Left lung (tissue), 10 donors: Measurements from ENCODE around the gene GON4L. TPM values are rescaled to one million over a fixed set of nuclear protein-coding genes. Genes with fewer than 3 reads are reported as not detected.
"Not testable (repeated sequence)": the region's sequence is repeated elsewhere in the genome, so short reads cannot be mapped to it uniquely, and the experiment has no call there.

Source experiments
- ATAC-seq: fragments of 200-7000 bp; cut with Tn5 transposase; one replicate; pipeline ENCODE4 v1.9.1; 2020; ENCODE audit warnings: moderate library complexity
- DNase-seq, 4 donors: peaks; one replicate each; pipeline ENCODE4 v3.0.0-alpha.2; 2013 to 2020
- H3K27ac ChIP-seq, 2 donors: fragments of 200-600 bp; sonication (generic) in 1 of 2; one replicate each; pipeline versions ENCODE4 v1.5.0 to v1.8.0; 2020 to 2021
- H3K27me3 ChIP-seq, 2 donors: fragments of 200-600 bp; sonication (generic) in 1 of 2; one replicate each; pipeline versions ENCODE4 v1.5.0 to v1.8.0; 2020 to 2021
- H3K36me3 ChIP-seq, 2 donors: fragments of 200-600 bp; sonication (generic) in 1 of 2; one replicate each; pipeline versions ENCODE4 v1.5.0 to v1.8.0; 2020 to 2021
- H3K4me1 ChIP-seq, 2 donors: fragments of 200-600 bp; one replicate each; pipeline ENCODE4 v1.8.0; 2021
- H3K4me3 ChIP-seq, 2 donors: fragments of 200-600 bp; sonication (generic) in 1 of 2; one replicate each; pipeline versions ENCODE4 v1.5.0 to v1.8.0; 2020 to 2021; ENCODE audit warnings: mild to moderate bottlenecking in 1 of 2
- H3K9me3 ChIP-seq, 2 donors: fragments of 200-600 bp; sonication (generic) in 1 of 2; one replicate each; pipeline versions ENCODE4 v1.5.0 to v1.8.0; 2020 to 2021
- CTCF ChIP-seq, 2 donors: fragments of 200-600 bp; sonication (generic) in 1 of 2; IDR thresholded peaks; one replicate each; pipeline versions ENCODE4 v1.5.0 to v1.8.0; 2021; ENCODE audit warnings: antibody characterized with exemption in 2 of 2
- intact Hi-C, 2 donors: fragments of 100-400 bp; cut with DNase I; formaldehyde crosslinking; loops; one replicate each; pipeline versions ENCODE4 v1.11.2 to v1.14.2; 2022
- polyA plus RNA-seq, 6 donors: library from polyadenylated mRNA; unstranded; fragments of 120-200 nt; gene quantifications; one replicate each; pipeline ENCODE4 v1.2.1, GENCODE V29; 2013; ENCODE audit not compliant: insufficient read length in 6 of 6
- total RNA-seq, 2 donors: library from RNA; stranded (reverse); fragmentation: NEBNext Ultra II Directional; extraction: Animal tissue kit (Norgen Biotek cat#: 25700); gene quantifications; one replicate each; pipeline ENCODE4 v1.2.1, GENCODE V29; 2021
- donor health status: DM: no; HTN: yes; CAD: no.
- donor health status: DM: no; HTN: no; CAD: no.

GON4L gene
- total and polyA plus RNA-seq, 8 donors, result 41.8 to 74.4 (median 62.8) TPM

GRCh38 chr1:155809088-155809487 is 47.9 kb downstream of the GON4L start:
- no peaks in the 10 kb centered on the region for H3K4me1 ChIP-seq
- intact Hi-C loops, result no loop called here
- ATAC-seq (no peak), DNase-seq (no peak)
- H3K9me3 ChIP-seq, result no peaks in the 10 kb centered on the region
- no peak overlapping the region for H3K4me3 ChIP-seq
- no peaks in the 10 kb centered on the region for H3K27me3 ChIP-seq
- no peak for TF ChIP-seq CTCF (IDR thresholded peaks at IDR 0.05)
- peaks cover 0 to 79% of the 10 kb centered on the region in 2 donors for H3K36me3 ChIP-seq
- no peak overlapping the region for H3K27ac ChIP-seq

GRCh38 chr1:155801149-155801548 is 55.9 kb downstream of the GON4L start:
- no peaks in the 10 kb centered on the region for H3K9me3 ChIP-seq
- no peak for ATAC-seq
- no peak overlapping the region for H3K27ac ChIP-seq
- no peaks in the 10 kb centered on the region for H3K4me1 ChIP-seq
- H3K36me3 ChIP-seq, result peaks cover 0 to 92% of the 10 kb centered on the region in 2 donors
- H3K27me3 ChIP-seq, result no peaks in the 10 kb centered on the region
- intact Hi-C loops, result no loop called here
- H3K4me3 ChIP-seq, result no peak overlapping the region
- no peak for DNase-seq
- TF ChIP-seq CTCF (IDR thresholded peaks at IDR 0.05), result no peak

- ATAC-seq, H3K27me3 ChIP-seq, intact Hi-C loops, H3K4me1 ChIP-seq, DNase-seq, H3K9me3 ChIP-seq, H3K27ac ChIP-seq, H3K4me3 ChIP-seq: not testable (repeated sequence)
- peaks cover 0 to 84% of the 10 kb centered on the region in 2 donors for H3K36me3 ChIP-seq
Measured at GRCh38 chr1:155795618-155796017, 61.4 kb downstream of the GON4L start.

GRCh38 chr1:155794605-155795245 is 62.3 kb downstream of the GON4L start:
- Histone ChIP-seq H3K4me3 (no peak overlapping the region), H3K36me3 (peaks cover 0 to 84% of the 10 kb centered on the region in 2 donors), H3K4me1 (no peaks in the 10 kb centered on the region), H3K27ac (no peak overlapping the region), H3K27me3 (no peaks in the 10 kb centered on the region), H3K9me3 (no peaks in the 10 kb centered on the region)
- peak in 2 of 4 donors; percentile 12 to 28 for DNase-seq
- intact Hi-C loops, result no loop called here
- ATAC-seq, result no peak
- no peak for TF ChIP-seq CTCF (IDR thresholded peaks at IDR 0.05)

GRCh38 chr1:155793213-155793612 is 63.8 kb downstream of the GON4L start:
- ATAC-seq (no peak), DNase-seq (no peak)
- Histone ChIP-seq H3K9me3 (no peaks in the 10 kb centered on the region), H3K27me3 (no peaks in the 10 kb centered on the region), H3K36me3 (peaks cover 0 to 77% of the 10 kb centered on the region in 2 donors), H3K4me1 (no peaks in the 10 kb centered on the region), H3K4me3 (no peak overlapping the region), H3K27ac (no peak overlapping the region)
- intact Hi-C loops, result no loop called here
- TF ChIP-seq CTCF (IDR thresholded peaks at IDR 0.05), result no peak

GRCh38 chr1:155777582-155777981 is 79.4 kb downstream of the GON4L start:
- no peaks in the 10 kb centered on the region for H3K9me3 ChIP-seq
- no peaks in the 10 kb centered on the region for H3K27me3 ChIP-seq
- H3K27ac ChIP-seq, result no peak overlapping the region
- no peak for DNase-seq
- intact Hi-C loops, result no loop called here
- H3K4me1 ChIP-seq, result no peaks in the 10 kb centered on the region
- H3K36me3 ChIP-seq, result peaks cover 0 to 96% of the 10 kb centered on the region in 2 donors
- no peak overlapping the region for H3K4me3 ChIP-seq
- no peak for TF ChIP-seq CTCF (IDR thresholded peaks at IDR 0.05)
- ATAC-seq, result no peak
